Neural crest cell (in vitro differentiated cells): ENCODE data around the gene ANKS1A. TPM values are rescaled to one million over a fixed set of nuclear protein-coding genes. Genes with fewer than 3 reads are reported as not detected.
A peak's percentile ranks its signal among the peaks of the same experiment; 100 is the strongest.
"Not testable (repeated sequence)": the region's sequence is repeated elsewhere in the genome, so short reads cannot be mapped to it uniquely, and the experiment has no call there.

Experiments used
- DNase-seq: peaks from one replicate; pipeline ENCODE4 v3.0.0; 2021; ENCODE audit warnings: low read depth, mixed read lengths, low spot score
- H3K27ac Mint-ChIP-seq: one replicate; pipeline ENCODE4 v1.8.0; 2021; ENCODE audit warnings: mild to moderate bottlenecking, mixed read lengths; ENCODE audit not compliant: unreplicated experiment
- H3K27me3 Mint-ChIP-seq: 2 replicates; pipeline ENCODE4 v1.8.0; 2021; ENCODE audit warnings: low read depth, mild to moderate bottlenecking, mixed read lengths
- H3K36me3 Mint-ChIP-seq: 2 replicates; pipeline ENCODE4 v1.8.0; 2021; ENCODE audit warnings: low read depth, mild to moderate bottlenecking, mixed read lengths
- H3K4me1 Mint-ChIP-seq: 2 replicates; pipeline ENCODE4 v1.8.0; 2021; ENCODE audit warnings: mixed read lengths
- H3K4me3 Mint-ChIP-seq: one replicate; pipeline ENCODE4 v1.8.0; 2021; ENCODE audit warnings: mild to moderate bottlenecking, mixed read lengths
- H3K9me3 Mint-ChIP-seq: 2 replicates; pipeline ENCODE4 v1.8.0; 2021; ENCODE audit warnings: mixed read lengths
- CTCF ChIP-seq: fragments of 200-600 bp; sonication (generic); conservative IDR thresholded peaks from 2 replicates; pipeline ENCODE4 v1.5.0; 2021; ENCODE audit warnings: antibody characterized with exemption, mild to moderate bottlenecking
- total RNA-seq: library from RNA; stranded (reverse); gene quantifications from 2 replicates; pipeline ENCODE4 v1.2.1, GENCODE V29; 2021

ANKS1A gene
- total RNA-seq, 1 donor from 2014 or later, result 33.2 TPM

GRCh38 chr6:34929241-34929978, 40.4 kb downstream of the ANKS1A start:
- no peaks in the 10 kb centered on the region for H3K9me3 Mint-ChIP-seq
- no peak for DNase-seq
- H3K27me3 Mint-ChIP-seq, result no peaks in the 10 kb centered on the region
- H3K27ac Mint-ChIP-seq, result no peak overlapping the region
- H3K4me3 Mint-ChIP-seq, result no peak overlapping the region
- peaks cover 1% of the 10 kb centered on the region for H3K4me1 Mint-ChIP-seq
- TF ChIP-seq CTCF, result no peak
- H3K36me3 Mint-ChIP-seq, result no peaks in the 10 kb centered on the region

GRCh38 chr6:34930221-34930620, 41.2 kb downstream of the ANKS1A start:
- Mint-ChIP-seq H3K27me3 (no peaks in the 10 kb centered on the region), H3K9me3 (no peaks in the 10 kb centered on the region), H3K36me3 (no peaks in the 10 kb centered on the region), H3K27ac (no peak overlapping the region), H3K4me3 (no peak overlapping the region), H3K4me1 (no peaks in the 10 kb centered on the region)
- DNase-seq, result no peak
- TF ChIP-seq CTCF, result no peak

- H3K36me3 Mint-ChIP-seq, H3K27ac Mint-ChIP-seq, DNase-seq, H3K4me3 Mint-ChIP-seq, H3K9me3 Mint-ChIP-seq, H3K4me1 Mint-ChIP-seq, H3K27me3 Mint-ChIP-seq: not testable (repeated sequence)
These were observed 43.1 kb downstream of the ANKS1A start for GRCh38 chr6:34932202-34932601.

GRCh38 chr6:34934516-34934915, 45.5 kb downstream of the ANKS1A start:
- TF ChIP-seq CTCF, result no peak
- H3K9me3 Mint-ChIP-seq, result no peaks in the 10 kb centered on the region
- no peak for DNase-seq
- no peaks in the 10 kb centered on the region for H3K4me1 Mint-ChIP-seq
- no peaks in the 10 kb centered on the region for H3K27me3 Mint-ChIP-seq
- H3K27ac Mint-ChIP-seq, result no peak overlapping the region
- no peaks in the 10 kb centered on the region for H3K36me3 Mint-ChIP-seq
- no peak overlapping the region for H3K4me3 Mint-ChIP-seq

- DNase-seq, result no peak
- TF ChIP-seq CTCF, result no peak
- Mint-ChIP-seq H3K9me3 (no peaks in the 10 kb centered on the region), H3K27ac (peak overlapping the region; percentile 60), H3K27me3 (no peaks in the 10 kb centered on the region), H3K4me3 (no peak overlapping the region), H3K4me1 (peaks cover 5% of the 10 kb centered on the region), H3K36me3 (peaks cover 4% of the 10 kb centered on the region)
These were observed 49.2 kb downstream of the ANKS1A start for GRCh38 chr6:34938268-34938667.

- H3K36me3 Mint-ChIP-seq, result peaks cover 12% of the 10 kb centered on the region
- H3K4me1 Mint-ChIP-seq, result peaks cover 5% of the 10 kb centered on the region
- DNase-seq, result no peak
- TF ChIP-seq CTCF, result no peak
- H3K27ac Mint-ChIP-seq, result no peak overlapping the region
- H3K9me3 Mint-ChIP-seq, result peaks cover 6% of the 10 kb centered on the region
- no peak overlapping the region for H3K4me3 Mint-ChIP-seq
- no peaks in the 10 kb centered on the region for H3K27me3 Mint-ChIP-seq
These were observed 51.0 kb downstream of the ANKS1A start for GRCh38 chr6:34940030-34940434.
